ENCODE measurements around the gene CDC25A. TPM values are rescaled to one million over a fixed set of nuclear protein-coding genes. Genes with fewer than 3 reads are reported as not detected.

CDC25A gene
- total RNA-seq, 1 experiment from 2014 or later = 12.8 TPM

GRCh38 chr3:48178072-48178471, 10.1 kb downstream of the CDC25A start:
- no peaks in the 10 kb centered on the region for H3K27me3 ChIP-seq (ENCODE audit: control insufficient read depth, insufficient read depth, low read length)
- CTCF ChIA-PET = no interaction called here
- H3K9me3 ChIP-seq (ENCODE audit: control insufficient read depth, insufficient read depth, low read depth, low read length) = no peaks in the 10 kb centered on the region
- POLR2A ChIA-PET = no interaction called here
- no TSS peak for BruUV-seq (replicated peaks)
- H3K4me1 ChIP-seq (ENCODE audit: control insufficient read depth, insufficient read depth, low read length) = no peaks in the 10 kb centered on the region
- no peak overlapping the region for H3K4me3 ChIP-seq (ENCODE audit: low read depth in 2 of 2, low read length in 2 of 2)
- no peak for TF ChIP-seq REST (IDR thresholded peaks at IDR 0.05; ENCODE audit: insufficient read depth in 1 of 2, low read depth in 2 of 2, low read length in 1 of 2)
- TF ChIP-seq SIN3A (IDR thresholded peaks at IDR 0.05; ENCODE audit: borderline replicate concordance, insufficient read depth, low read depth, low read length) = no peak
- TF ChIP-seq TCF7L2 (IDR thresholded peaks at IDR 0.05; ENCODE audit: low read depth, low read length) = no peak
- TF ChIP-seq CTCF (IDR thresholded peaks at IDR 0.05) = no peak
- TF ChIP-seq POLR2AphosphoS5 (IDR thresholded peaks at IDR 0.05; ENCODE audit: low read depth, low read length) = no peak
- in situ Hi-C loops (cut with HindIII; ENCODE audit: low pct_unique_long_range_greater_than_20kb, low sequenced_read_pairs) = no loop called here
- intact Hi-C loops (cut with micrococcal nuclease; ENCODE audit: unreplicated experiment) = no loop called here
- H3K36me3 ChIP-seq (ENCODE audit: control insufficient read depth, insufficient read depth, low read length) = peaks cover 38% of the 10 kb centered on the region
- H3K27ac ChIP-seq (ENCODE audit: low read length) = no peak overlapping the region
- ATAC-seq (no peak), DNase-seq (ENCODE audit: low read depth, low spot score) (no peak)

- ATAC-seq (peak; percentile 23; the same call in 1 of the 2 replicates), DNase-seq (ENCODE audit: low read depth, low spot score) (no peak)
- intact Hi-C loops (cut with micrococcal nuclease; ENCODE audit: unreplicated experiment) (loop anchor here (10.0 kb wide), 1 partner anchor 303 kb away; no protein-coding TSS in a partner anchor), in situ Hi-C loops (cut with HindIII; ENCODE audit: low pct_unique_long_range_greater_than_20kb, low sequenced_read_pairs) (no loop called here)
- Histone ChIP-seq H3K27me3 (ENCODE audit: control insufficient read depth, insufficient read depth, low read length) (no peaks in the 10 kb centered on the region), H3K4me3 (ENCODE audit: low read depth in 2 of 2, low read length in 2 of 2) (no peak overlapping the region), H3K27ac (ENCODE audit: low read length) (no peak overlapping the region), H3K4me1 (ENCODE audit: control insufficient read depth, insufficient read depth, low read length) (no peaks in the 10 kb centered on the region; the same call in 1 of the 2 replicates), H3K36me3 (ENCODE audit: control insufficient read depth, insufficient read depth, low read length) (no peaks in the 10 kb centered on the region; the same call in 1 of the 2 replicates), H3K9me3 (ENCODE audit: control insufficient read depth, insufficient read depth, low read depth, low read length) (no peaks in the 10 kb centered on the region)
- no peak for TF ChIP-seq SIN3A (IDR thresholded peaks at IDR 0.05; ENCODE audit: borderline replicate concordance, insufficient read depth, low read depth, low read length)
- TF ChIP-seq TCF7L2 (IDR thresholded peaks at IDR 0.05; ENCODE audit: low read depth, low read length) = no peak
- TF ChIP-seq POLR2AphosphoS5 (IDR thresholded peaks at IDR 0.05; ENCODE audit: low read depth, low read length) = no peak
- TF ChIP-seq CTCF (IDR thresholded peaks at IDR 0.05) = peak; percentile 76
- TF ChIP-seq REST (IDR thresholded peaks at IDR 0.05; ENCODE audit: insufficient read depth in 1 of 2, low read depth in 2 of 2, low read length in 1 of 2) = no peak
- ChIA-PET POLR2A (no interaction called here), CTCF (interaction anchor here (0.7 kb wide), 1 partner anchor 814 kb away, joined by 3 read pairs; no protein-coding TSS in a partner anchor)
- BruUV-seq (replicated peaks) = no TSS peak
These were observed 30.3 kb downstream of the CDC25A start for GRCh38 chr3:48157950-48158376.

Measured in Panc1 (cell line).